Suprapubic skin (tissue), 4 donors: ENCODE results near the gene FAP.

Experiments
- EP300 ChIP-seq: sonication (generic); formaldehyde crosslinking; IDR thresholded peaks from one replicate; pipeline ENCODE4 v1.6.1; 2017; ENCODE audit warnings: antibody characterized with exemption
- POLR2A ChIP-seq, 2 donors: fragments of 450-650 bp; IDR thresholded peaks; one replicate each; pipeline ENCODE4 v1.6.1; 2017; ENCODE audit warnings: antibody characterized with exemption in 2 of 2, mild to moderate bottlenecking in 2 of 2, moderate library complexity in 2 of 2
- POLR2AphosphoS5 ChIP-seq, 3 donors: sonication (generic); formaldehyde crosslinking; IDR thresholded peaks; one replicate each; pipeline ENCODE4 v1.6.1; 2017; ENCODE audit warnings: antibody characterized with exemption in 3 of 3
- TF ChIP-seq, protein P1 (sequence below), 2 donors: fragments of 200-600 bp in 1 of 2; fragments of 450-650 bp in 1 of 2; sonication (generic) in 1 of 2; IDR thresholded peaks; one replicate each; pipeline ENCODE4 v1.5.1; 2016 to 2019; ENCODE audit warnings: antibody characterized with exemption in 2 of 2, mild to moderate bottlenecking in 1 of 2, moderate library complexity in 1 of 2

DNA sequence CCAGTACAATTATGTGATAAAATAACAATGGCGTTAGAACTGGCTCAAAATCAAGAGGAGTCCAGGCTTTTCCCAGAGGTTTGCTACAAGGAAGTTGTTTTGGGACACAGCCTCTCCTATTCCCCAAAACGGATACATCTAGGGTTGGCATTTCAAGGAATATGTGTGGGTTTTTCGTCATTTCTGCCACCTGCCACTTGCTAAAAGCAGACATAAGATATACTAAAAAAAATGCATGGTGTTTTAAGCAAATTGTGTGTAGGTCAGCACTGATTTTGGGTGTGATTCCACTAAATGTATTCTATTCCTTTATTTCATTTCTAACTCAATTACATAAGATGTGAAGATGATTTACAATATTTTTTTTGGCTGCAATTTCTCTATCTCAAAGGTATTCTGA is 54.8 kb downstream of the FAP start:
- TF ChIP-seq, protein P1, sequence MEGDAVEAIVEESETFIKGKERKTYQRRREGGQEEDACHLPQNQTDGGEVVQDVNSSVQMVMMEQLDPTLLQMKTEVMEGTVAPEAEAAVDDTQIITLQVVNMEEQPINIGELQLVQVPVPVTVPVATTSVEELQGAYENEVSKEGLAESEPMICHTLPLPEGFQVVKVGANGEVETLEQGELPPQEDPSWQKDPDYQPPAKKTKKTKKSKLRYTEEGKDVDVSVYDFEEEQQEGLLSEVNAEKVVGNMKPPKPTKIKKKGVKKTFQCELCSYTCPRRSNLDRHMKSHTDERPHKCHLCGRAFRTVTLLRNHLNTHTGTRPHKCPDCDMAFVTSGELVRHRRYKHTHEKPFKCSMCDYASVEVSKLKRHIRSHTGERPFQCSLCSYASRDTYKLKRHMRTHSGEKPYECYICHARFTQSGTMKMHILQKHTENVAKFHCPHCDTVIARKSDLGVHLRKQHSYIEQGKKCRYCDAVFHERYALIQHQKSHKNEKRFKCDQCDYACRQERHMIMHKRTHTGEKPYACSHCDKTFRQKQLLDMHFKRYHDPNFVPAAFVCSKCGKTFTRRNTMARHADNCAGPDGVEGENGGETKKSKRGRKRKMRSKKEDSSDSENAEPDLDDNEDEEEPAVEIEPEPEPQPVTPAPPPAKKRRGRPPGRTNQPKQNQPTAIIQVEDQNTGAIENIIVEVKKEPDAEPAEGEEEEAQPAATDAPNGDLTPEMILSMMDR (IDR thresholded peaks at IDR 0.05) = no peak
- TF ChIP-seq POLR2A (IDR thresholded peaks at IDR 0.05) (no peak), EP300 (no peak), POLR2AphosphoS5 (IDR thresholded peaks at IDR 0.05) (no peak)
